SK-N-SH treated with all-trans-retinoic acid at 6 μM for 48 hours (cell line): ENCODE measurements around the gene CCDC17.

ENCODE experiments used
- ARNTL ChIP-seq: fragments of 450-650 bp; formaldehyde crosslinking; IDR thresholded peaks from 2 replicates; pipeline ENCODE4 v1.5.0; 2020; ENCODE audit warnings: low read depth, mild to moderate bottlenecking, moderate library complexity, borderline replicate concordance
- CSDC2 ChIP-seq: fragments of 250-450 bp; sonication (Bioruptor Pico); IDR thresholded peaks from 2 replicates; pipeline ENCODE4 v1.5.0; 2020; ENCODE audit warnings: mild to moderate bottlenecking, moderate library complexity
- GLIS3 ChIP-seq: fragments of 250-450 bp; sonication (Bioruptor Pico); IDR thresholded peaks from 2 replicates; pipeline ENCODE4 v1.5.0; 2020; ENCODE audit warnings: mild to moderate bottlenecking, moderate library complexity
- TCF4 ChIP-seq: fragments of 250-450 bp; sonication (Bioruptor Pico); IDR thresholded peaks from 2 replicates; pipeline ENCODE4 v1.8.0; 2021; ENCODE audit warnings: mild to moderate bottlenecking, moderate library complexity, borderline replicate concordance
- TOX ChIP-seq: fragments of 250-450 bp; sonication (Bioruptor Pico); IDR thresholded peaks from 2 replicates; pipeline ENCODE4 v1.8.0; 2021; ENCODE audit warnings: mild to moderate bottlenecking, moderate library complexity, borderline replicate concordance
- ZFP3 ChIP-seq: fragments of 250-450 bp; sonication (Bioruptor Pico); IDR thresholded peaks from 2 replicates; pipeline ENCODE4 v1.5.0; 2020; ENCODE audit warnings: mild to moderate bottlenecking, moderate library complexity
- ZFP30 ChIP-seq: fragments of 450-650 bp; formaldehyde crosslinking; IDR thresholded peaks from 2 replicates; pipeline ENCODE4 v1.5.0; 2022; ENCODE audit warnings: mild to moderate bottlenecking, moderate library complexity
- ZNF565 ChIP-seq: fragments of 450-650 bp; formaldehyde crosslinking; conservative IDR thresholded peaks from 2 replicates; pipeline ENCODE4 v1.5.0; 2020; ENCODE audit warnings: low read depth, mild to moderate bottlenecking, moderate library complexity
- ZNF8 ChIP-seq: fragments of 450-650 bp; formaldehyde crosslinking; IDR thresholded peaks from 2 replicates; pipeline ENCODE4 v1.5.0; 2020; ENCODE audit warnings: mild to moderate bottlenecking, moderate library complexity
- TF ChIP-seq, protein P1 (sequence below): fragments of 250-450 bp; sonication (Bioruptor Pico); IDR thresholded peaks from 2 replicates; pipeline ENCODE4 v1.8.0; 2021; ENCODE audit warnings: low read depth, mild to moderate bottlenecking, moderate library complexity, borderline replicate concordance
- TF ChIP-seq, protein P2 (sequence below): fragments of 250-450 bp; sonication (Bioruptor Pico); IDR thresholded peaks from 2 replicates; pipeline ENCODE4 v1.8.0; 2020; ENCODE audit warnings: mild to moderate bottlenecking, moderate library complexity, borderline replicate concordance
- TF ChIP-seq, protein P3 (sequence below): fragments of 250-450 bp; sonication (Bioruptor Pico); IDR thresholded peaks from 2 replicates; pipeline ENCODE4 v1.5.0; 2020; ENCODE audit warnings: mild to moderate bottlenecking, moderate library complexity

DNA sequence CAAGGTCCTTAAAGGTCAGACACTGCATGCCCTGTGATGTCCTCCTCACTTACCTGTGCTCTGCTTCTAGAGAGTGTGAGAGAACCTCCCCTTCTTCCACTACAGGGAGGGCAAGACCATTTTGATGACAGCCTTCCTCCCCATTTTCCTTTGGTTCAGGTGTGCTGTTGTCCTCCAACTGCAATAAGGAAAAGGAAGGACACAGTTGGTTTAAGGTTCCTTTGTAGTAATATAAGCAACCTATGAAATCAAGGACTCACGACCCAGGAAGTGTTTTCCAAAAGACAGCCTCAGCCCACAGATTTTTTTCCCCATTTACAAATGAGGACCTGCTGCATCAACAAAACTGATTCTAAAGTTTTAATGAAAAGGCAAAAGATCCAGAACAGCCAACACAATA is 6.6 kb upstream of the CCDC17 start:
- TF ChIP-seq ZNF8 (CRISPR knock-in tag) (no peak), ZNF565 (CRISPR knock-in tag) (no peak), ARNTL (CRISPR knock-in tag) (no peak), TCF4 (CRISPR knock-in tag) (no peak), ZFP30 (CRISPR knock-in tag) (no peak), GLIS3 (CRISPR knock-in tag) (no peak), CSDC2 (CRISPR knock-in tag) (no peak), TOX (no peak), ZFP3 (CRISPR knock-in tag) (no peak)
- TF ChIP-seq, protein P1, sequence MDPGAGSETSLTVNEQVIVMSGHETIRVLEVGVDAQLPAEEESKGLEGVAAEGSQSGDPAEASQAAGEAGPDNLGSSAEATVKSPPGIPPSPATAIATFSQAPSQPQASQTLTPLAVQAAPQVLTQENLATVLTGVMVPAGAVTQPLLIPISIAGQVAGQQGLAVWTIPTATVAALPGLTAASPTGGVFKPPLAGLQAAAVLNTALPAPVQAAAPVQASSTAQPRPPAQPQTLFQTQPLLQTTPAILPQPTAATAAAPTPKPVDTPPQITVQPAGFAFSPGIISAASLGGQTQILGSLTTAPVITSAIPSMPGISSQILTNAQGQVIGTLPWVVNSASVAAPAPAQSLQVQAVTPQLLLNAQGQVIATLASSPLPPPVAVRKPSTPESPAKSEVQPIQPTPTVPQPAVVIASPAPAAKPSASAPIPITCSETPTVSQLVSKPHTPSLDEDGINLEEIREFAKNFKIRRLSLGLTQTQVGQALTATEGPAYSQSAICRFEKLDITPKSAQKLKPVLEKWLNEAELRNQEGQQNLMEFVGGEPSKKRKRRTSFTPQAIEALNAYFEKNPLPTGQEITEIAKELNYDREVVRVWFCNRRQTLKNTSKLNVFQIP (CRISPR knock-in tag) = no peak
- TF ChIP-seq, protein P2, sequence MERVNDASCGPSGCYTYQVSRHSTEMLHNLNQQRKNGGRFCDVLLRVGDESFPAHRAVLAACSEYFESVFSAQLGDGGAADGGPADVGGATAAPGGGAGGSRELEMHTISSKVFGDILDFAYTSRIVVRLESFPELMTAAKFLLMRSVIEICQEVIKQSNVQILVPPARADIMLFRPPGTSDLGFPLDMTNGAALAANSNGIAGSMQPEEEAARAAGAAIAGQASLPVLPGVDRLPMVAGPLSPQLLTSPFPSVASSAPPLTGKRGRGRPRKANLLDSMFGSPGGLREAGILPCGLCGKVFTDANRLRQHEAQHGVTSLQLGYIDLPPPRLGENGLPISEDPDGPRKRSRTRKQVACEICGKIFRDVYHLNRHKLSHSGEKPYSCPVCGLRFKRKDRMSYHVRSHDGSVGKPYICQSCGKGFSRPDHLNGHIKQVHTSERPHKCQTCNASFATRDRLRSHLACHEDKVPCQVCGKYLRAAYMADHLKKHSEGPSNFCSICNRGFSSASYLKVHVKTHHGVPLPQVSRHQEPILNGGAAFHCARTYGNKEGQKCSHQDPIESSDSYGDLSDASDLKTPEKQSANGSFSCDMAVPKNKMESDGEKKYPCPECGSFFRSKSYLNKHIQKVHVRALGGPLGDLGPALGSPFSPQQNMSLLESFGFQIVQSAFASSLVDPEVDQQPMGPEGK (CRISPR knock-in tag) = no peak
- TF ChIP-seq, protein P3, sequence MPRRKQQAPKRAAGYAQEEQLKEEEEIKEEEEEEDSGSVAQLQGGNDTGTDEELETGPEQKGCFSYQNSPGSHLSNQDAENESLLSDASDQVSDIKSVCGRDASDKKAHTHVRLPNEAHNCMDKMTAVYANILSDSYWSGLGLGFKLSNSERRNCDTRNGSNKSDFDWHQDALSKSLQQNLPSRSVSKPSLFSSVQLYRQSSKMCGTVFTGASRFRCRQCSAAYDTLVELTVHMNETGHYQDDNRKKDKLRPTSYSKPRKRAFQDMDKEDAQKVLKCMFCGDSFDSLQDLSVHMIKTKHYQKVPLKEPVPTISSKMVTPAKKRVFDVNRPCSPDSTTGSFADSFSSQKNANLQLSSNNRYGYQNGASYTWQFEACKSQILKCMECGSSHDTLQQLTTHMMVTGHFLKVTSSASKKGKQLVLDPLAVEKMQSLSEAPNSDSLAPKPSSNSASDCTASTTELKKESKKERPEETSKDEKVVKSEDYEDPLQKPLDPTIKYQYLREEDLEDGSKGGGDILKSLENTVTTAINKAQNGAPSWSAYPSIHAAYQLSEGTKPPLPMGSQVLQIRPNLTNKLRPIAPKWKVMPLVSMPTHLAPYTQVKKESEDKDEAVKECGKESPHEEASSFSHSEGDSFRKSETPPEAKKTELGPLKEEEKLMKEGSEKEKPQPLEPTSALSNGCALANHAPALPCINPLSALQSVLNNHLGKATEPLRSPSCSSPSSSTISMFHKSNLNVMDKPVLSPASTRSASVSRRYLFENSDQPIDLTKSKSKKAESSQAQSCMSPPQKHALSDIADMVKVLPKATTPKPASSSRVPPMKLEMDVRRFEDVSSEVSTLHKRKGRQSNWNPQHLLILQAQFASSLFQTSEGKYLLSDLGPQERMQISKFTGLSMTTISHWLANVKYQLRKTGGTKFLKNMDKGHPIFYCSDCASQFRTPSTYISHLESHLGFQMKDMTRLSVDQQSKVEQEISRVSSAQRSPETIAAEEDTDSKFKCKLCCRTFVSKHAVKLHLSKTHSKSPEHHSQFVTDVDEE (CRISPR knock-in tag) = no peak
